Gastrocnemius medialis (tissue), 4 donors: ENCODE measurements around the gene SUN1. TPM values are rescaled to one million over a fixed set of nuclear protein-coding genes. Genes with fewer than 3 reads are reported as not detected.
A peak's percentile ranks its signal among the peaks of the same experiment; 100 is the strongest.

Experiments used
- ATAC-seq, 2 donors: fragments of 150-250 bp; one replicate each; pipeline ENCODE4 v1.9.1; 2016
- DNase-seq, 2 donors: peaks; one replicate each; pipeline ENCODE4 v3.0.0-alpha.2; 2019
- H3K27ac ChIP-seq, 4 donors: fragments of 200-600 bp; sonication (generic); 1 replicate in 1 of 4; 2 replicates in 3 of 4; pipeline ENCODE4 v1.5.1; 2016 to 2018; ENCODE audit warnings: mild to moderate bottlenecking in 2 of 4, moderate library complexity in 1 of 4
- H3K27me3 ChIP-seq, 3 donors: fragments of 200-600 bp; sonication (generic) in 2 of 3; 1 replicate in 1 of 3; 2 replicates in 2 of 3; pipeline versions ENCODE4 v1.5.1 to v1.6.0; 2016 to 2019; ENCODE audit warnings: mild to moderate bottlenecking in 1 of 3, moderate library complexity in 1 of 3
- H3K36me3 ChIP-seq, 2 donors: fragments of 200-600 bp; sonication (generic) in 1 of 2; one replicate each; pipeline ENCODE4 v1.5.1; 2017 to 2018
- H3K4me1 ChIP-seq, 2 donors: fragments of 200-600 bp; sonication (generic) in 1 of 2; one replicate each; pipeline ENCODE4 v1.5.1; 2016 to 2017; ENCODE audit warnings: mild to moderate bottlenecking in 2 of 2
- H3K4me3 ChIP-seq, 4 donors: fragments of 200-600 bp; sonication (generic) in 3 of 4; 1 replicate in 1 of 4; 2 replicates in 3 of 4; pipeline ENCODE4 v1.5.1; 2016 to 2019; ENCODE audit warnings: mild to moderate bottlenecking in 2 of 4
- H3K9me3 ChIP-seq, 3 donors: fragments of 200-600 bp; sonication (generic) in 2 of 3; 1 replicate in 1 of 3; 2 replicates in 2 of 3; pipeline ENCODE4 v1.5.1; 2016 to 2019
- CTCF ChIP-seq, 5 experiments: fragments of 450-650 bp in 3 of 5; fragments of 200-600 bp in 2 of 5; sonication (generic) in 2 of 5; IDR thresholded peaks in 4 of 5; conservative IDR thresholded peaks in 1 of 5; 1 replicate in 4 of 5; 2 replicates in 1 of 5; pipeline ENCODE4 v1.5.1; 2016 to 2019; ENCODE audit warnings: antibody characterized with exemption in 5 of 5, mild to moderate bottlenecking in 3 of 5, moderate library complexity in 3 of 5
- POLR2A ChIP-seq, 2 donors: fragments of 450-650 bp; IDR thresholded peaks; one replicate each; pipeline ENCODE4 v1.6.1; 2017; ENCODE audit warnings: antibody characterized with exemption in 2 of 2, mild to moderate bottlenecking in 2 of 2, moderate library complexity in 2 of 2
- in situ Hi-C, 4 donors: fragments of 200-750 bp; cut with MboI; loops; one replicate each; pipeline versions ENCODE4 v1.15.0 to v1.8.0; 2017; ENCODE audit warnings: low sequenced_read_pairs in 4 of 4
- intact Hi-C: fragments of 100-400 bp; cut with DNase I; formaldehyde crosslinking; loops from one replicate; pipeline ENCODE4 v1.15.1; 2023; ENCODE audit warnings: low total_unique reads
- total RNA-seq, 4 donors: library from RNA; depleted of rRNA; stranded (reverse); fragments of >200 nt; gene quantifications; one replicate each; pipeline versions ENCODE4 v1.1.0 to v1.2.3, GENCODE V29; 2016

The SUN1 gene
- total RNA-seq, 4 donors from 2014 or later: 112 to 154 (median 132) TPM

GRCh38 chr7:903921-904755 is 71.9 kb downstream of the SUN1 start:
- Histone ChIP-seq H3K27ac (no peak overlapping the region), H3K4me1 (no peaks in the 10 kb centered on the region), H3K4me3 (peak overlapping the region in 1 of 4 donors; percentile 14), H3K27me3 (peaks cover 5 to 33% (median 16%) of the 10 kb centered on the region in 3 donors), H3K9me3 (no peaks in the 10 kb centered on the region), H3K36me3 (no peaks in the 10 kb centered on the region)
- TF ChIP-seq CTCF (IDR thresholded peaks at IDR 0.05 in 4 of 5, conservative IDR thresholded peaks at IDR 0.05 in 1 of 5) (no peak), POLR2A (IDR thresholded peaks at IDR 0.05) (no peak)
- ATAC-seq (no peak), DNase-seq (no peak)
- intact Hi-C loops (no loop called here), in situ Hi-C loops (no loop called here)

GRCh38 chr7:904847-905246 is 72.6 kb downstream of the SUN1 start:
- Histone ChIP-seq H3K36me3 (no peaks in the 10 kb centered on the region), H3K4me1 (no peaks in the 10 kb centered on the region), H3K4me3 (peak overlapping the region in 1 of 4 donors; percentile 14), H3K27me3 (peaks cover 9 to 33% (median 16%) of the 10 kb centered on the region in 3 donors), H3K9me3 (no peaks in the 10 kb centered on the region), H3K27ac (no peak overlapping the region)
- in situ Hi-C loops (no loop called here), intact Hi-C loops (no loop called here)
- DNase-seq (no peak), ATAC-seq (no peak)
- TF ChIP-seq POLR2A (IDR thresholded peaks at IDR 0.05) (no peak), CTCF (IDR thresholded peaks at IDR 0.05 in 4 of 5, conservative IDR thresholded peaks at IDR 0.05 in 1 of 5) (no peak)

GRCh38 chr7:906776-907157 is 74.5 kb downstream of the SUN1 start:
- intact Hi-C loops: no loop called here
- Histone ChIP-seq H3K36me3 (no peaks in the 10 kb centered on the region), H3K27ac (no peak overlapping the region), H3K9me3 (no peaks in the 10 kb centered on the region), H3K4me3 (no peak overlapping the region), H3K27me3 (peaks cover 9 to 36% (median 16%) of the 10 kb centered on the region in 3 donors), H3K4me1 (no peaks in the 10 kb centered on the region)
- in situ Hi-C loops: no loop called here
- ATAC-seq (no peak), DNase-seq (no peak)
- TF ChIP-seq CTCF (IDR thresholded peaks at IDR 0.05 in 4 of 5, conservative IDR thresholded peaks at IDR 0.05 in 1 of 5): no peak
- no peak for TF ChIP-seq POLR2A (IDR thresholded peaks at IDR 0.05)

- no peak for ATAC-seq
- Histone ChIP-seq H3K4me1 (no peaks in the 10 kb centered on the region), H3K27me3 (peaks cover 9 to 35% (median 16%) of the 10 kb centered on the region in 3 donors), H3K27ac (no peak overlapping the region), H3K4me3 (no peak overlapping the region), H3K36me3 (no peaks in the 10 kb centered on the region), H3K9me3 (no peaks in the 10 kb centered on the region)
- TF ChIP-seq CTCF (IDR thresholded peaks at IDR 0.05 in 4 of 5, conservative IDR thresholded peaks at IDR 0.05 in 1 of 5) (no peak), POLR2A (IDR thresholded peaks at IDR 0.05) (no peak)
- in situ Hi-C loops: no loop called here
- intact Hi-C loops: no loop called here
- DNase-seq: no peak
Measured at GRCh38 chr7:907158-907980, 75.1 kb downstream of the SUN1 start.
